ENCODE results near the gene GPR85.
"Not testable (repeated sequence)": the region's sequence is repeated elsewhere in the genome, so short reads cannot be mapped to it uniquely, and the experiment has no call there.

GPR85 gene, protein sequence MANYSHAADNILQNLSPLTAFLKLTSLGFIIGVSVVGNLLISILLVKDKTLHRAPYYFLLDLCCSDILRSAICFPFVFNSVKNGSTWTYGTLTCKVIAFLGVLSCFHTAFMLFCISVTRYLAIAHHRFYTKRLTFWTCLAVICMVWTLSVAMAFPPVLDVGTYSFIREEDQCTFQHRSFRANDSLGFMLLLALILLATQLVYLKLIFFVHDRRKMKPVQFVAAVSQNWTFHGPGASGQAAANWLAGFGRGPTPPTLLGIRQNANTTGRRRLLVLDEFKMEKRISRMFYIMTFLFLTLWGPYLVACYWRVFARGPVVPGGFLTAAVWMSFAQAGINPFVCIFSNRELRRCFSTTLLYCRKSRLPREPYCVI

DNA sequence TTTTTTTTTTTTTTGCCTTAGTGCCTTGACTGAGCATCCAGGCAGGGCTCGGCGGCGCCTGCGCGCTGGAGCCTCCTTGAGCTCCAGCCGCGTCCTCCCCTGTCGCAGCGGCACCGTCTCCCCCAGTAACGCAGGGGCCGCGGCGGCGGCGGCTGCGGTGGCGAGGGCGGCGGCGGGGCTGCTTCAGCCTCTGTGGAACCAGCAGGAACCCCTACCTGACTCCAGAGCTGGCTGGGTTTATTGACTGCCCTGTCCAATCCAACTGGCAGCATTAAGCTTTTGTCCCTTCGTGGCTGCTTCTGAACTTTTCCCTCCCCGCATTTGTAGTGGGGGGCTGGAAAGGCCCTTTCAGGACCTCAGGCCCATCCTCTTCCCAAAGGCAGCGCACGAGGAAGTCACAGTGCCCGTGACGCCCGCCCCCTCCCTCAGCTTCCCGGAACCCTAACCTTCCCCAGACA, at the start of gene GPR85:
Gene GPR85 (minus strand): TSS at position 397 of the 458 bp plus-strand sequence. CDS start 2,106 bp downstream, outside the sequence.
- in situ Hi-C loops (cut with HindIII; ENCODE audit: low sequenced_read_pairs): no loop called here

DNA sequence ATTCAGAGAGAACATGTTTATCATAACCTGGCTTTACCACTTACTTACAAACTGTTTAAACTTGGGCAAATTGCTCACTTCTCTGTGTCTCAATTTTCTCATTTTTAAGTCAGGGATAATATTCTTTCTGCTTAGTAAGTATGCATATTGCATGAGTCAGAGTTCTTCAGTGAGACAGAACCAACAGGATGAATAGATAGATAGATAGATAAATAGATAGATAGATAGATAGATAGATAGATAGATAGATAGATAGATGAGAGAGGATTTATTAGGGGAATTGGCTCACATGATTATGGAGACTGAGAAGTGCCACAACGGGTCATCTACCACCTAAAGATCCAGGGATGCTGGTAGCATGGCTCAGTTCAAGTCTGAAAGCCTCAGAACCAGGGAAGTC, 47.4 kb upstream of the GPR85 start:
- in situ Hi-C loops (cut with HindIII; ENCODE audit: low sequenced_read_pairs): no loop called here

DNA sequence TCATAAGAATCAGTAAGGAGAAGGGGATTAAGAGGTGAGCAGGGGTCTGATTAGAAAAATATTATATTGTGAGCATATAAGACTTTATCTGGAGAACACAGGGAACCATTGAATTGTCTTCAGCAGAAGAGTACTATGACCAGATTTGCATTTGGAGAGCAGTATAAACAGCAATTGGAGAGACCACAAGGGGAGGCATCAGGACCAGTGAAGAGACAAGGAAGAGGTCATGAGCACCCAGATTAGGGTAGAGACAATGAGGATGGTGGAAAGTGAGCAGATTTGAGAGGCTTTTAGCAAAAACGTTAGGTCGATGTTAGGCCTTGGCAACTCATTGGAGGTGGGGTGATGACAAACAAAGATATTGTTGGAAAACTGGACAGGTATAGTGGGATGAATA, 44.7 kb upstream of the GPR85 start:
- in situ Hi-C loops (cut with HindIII; ENCODE audit: low sequenced_read_pairs): no loop called here

DNA sequence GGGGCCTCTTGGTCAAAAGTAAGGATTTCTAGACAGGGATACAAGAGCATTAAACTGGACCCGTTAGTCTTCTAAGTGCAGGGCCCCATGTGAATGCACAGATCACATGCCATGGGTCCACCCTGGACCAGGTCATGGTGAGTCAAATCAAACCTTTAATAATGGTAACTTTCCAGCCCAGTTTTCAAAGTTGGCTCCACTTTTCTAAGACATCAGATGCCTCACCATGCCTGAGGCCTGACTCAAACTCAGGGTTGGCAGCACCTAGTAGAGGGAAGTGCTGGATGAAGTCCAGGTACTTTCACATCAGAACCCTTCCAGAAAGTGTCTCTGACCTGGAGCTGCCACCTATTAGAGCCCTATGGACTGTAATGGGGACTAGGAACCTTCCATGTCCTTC, 41.4 kb upstream of the GPR85 start:
- in situ Hi-C loops (cut with HindIII; ENCODE audit: low sequenced_read_pairs): no loop called here

DNA sequence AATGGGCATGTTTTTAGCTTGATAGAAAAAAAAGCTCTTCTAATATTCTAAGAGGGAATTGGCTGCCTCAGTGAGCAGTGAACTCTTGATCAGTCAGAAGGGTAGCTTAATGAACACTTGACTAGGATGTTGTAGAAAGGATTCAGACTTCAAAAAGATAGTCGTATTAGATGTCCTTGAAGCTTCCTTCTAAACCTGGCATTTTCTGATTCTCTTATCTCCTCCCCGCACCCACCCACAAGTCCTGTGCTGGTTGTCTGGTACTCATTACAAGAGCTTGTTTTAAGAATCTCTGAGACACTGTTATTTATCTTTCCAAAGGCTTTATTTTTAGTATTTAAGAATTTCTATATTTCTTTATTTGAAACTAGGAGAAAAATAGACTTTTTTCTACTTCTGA, 39.1 kb upstream of the GPR85 start:
- in situ Hi-C loops (cut with HindIII; ENCODE audit: low sequenced_read_pairs): no loop called here

DNA sequence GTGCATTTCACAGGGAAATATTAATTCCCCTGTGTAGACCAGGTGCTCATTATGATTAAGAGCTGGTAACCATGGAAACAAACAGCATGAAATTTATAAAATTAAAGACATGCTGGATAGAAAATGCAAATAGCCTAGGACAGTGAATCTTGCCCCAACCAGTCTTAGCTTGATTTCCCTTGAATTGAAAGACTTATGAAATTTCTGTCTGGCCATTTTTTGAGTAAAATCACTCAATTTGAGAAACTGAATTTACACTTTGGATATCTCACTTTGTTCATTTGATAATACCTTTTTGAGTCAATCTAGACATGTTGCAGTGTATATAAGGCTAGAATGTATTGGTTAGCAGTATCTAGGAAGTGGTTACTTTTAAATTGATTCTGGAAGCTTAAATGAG, 36.1 kb upstream of the GPR85 start:
- in situ Hi-C loops (cut with HindIII; ENCODE audit: low sequenced_read_pairs): no loop called here

DNA sequence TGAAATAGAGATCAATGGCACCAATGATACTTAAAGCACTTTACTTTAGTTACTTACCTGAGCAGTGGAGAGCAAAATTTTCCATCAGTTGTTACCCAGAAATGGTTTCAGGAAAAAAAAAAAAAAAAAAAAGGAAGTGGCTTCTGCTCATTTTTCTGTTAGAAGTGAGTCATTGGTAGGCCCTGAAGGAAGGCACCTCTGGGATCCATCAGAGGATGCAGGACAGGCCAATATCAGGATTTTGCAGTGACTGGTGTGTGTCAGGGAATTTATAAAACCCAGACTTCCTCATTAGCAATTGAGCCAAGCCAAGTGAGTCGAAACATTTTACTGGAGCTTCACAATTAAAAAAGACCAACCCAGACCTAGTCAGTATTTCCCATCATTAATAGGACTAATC, 34.0 kb upstream of the GPR85 start:
- in situ Hi-C loops (cut with HindIII; ENCODE audit: low sequenced_read_pairs): no loop called here

DNA sequence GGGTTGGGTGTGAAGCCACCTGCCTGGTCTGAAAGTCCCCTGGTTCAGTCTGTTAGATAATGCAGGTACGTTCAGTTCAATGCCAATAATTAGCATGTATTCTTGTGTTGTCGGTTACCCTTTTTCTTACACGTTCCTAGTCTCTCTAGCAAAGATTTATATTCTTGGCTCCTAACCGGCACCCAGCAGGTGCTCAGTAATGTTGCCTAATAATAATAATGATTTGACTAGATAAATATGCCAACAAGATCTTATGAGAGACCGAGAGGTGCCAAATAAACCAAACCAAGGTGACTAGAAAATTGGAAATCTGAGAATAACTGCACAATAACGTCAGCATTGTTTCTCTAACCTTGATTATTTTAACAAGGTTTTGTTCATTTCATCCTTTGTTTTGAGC, 32.8 kb upstream of the GPR85 start:
- in situ Hi-C loops (cut with HindIII; ENCODE audit: low sequenced_read_pairs): no loop called here

DNA sequence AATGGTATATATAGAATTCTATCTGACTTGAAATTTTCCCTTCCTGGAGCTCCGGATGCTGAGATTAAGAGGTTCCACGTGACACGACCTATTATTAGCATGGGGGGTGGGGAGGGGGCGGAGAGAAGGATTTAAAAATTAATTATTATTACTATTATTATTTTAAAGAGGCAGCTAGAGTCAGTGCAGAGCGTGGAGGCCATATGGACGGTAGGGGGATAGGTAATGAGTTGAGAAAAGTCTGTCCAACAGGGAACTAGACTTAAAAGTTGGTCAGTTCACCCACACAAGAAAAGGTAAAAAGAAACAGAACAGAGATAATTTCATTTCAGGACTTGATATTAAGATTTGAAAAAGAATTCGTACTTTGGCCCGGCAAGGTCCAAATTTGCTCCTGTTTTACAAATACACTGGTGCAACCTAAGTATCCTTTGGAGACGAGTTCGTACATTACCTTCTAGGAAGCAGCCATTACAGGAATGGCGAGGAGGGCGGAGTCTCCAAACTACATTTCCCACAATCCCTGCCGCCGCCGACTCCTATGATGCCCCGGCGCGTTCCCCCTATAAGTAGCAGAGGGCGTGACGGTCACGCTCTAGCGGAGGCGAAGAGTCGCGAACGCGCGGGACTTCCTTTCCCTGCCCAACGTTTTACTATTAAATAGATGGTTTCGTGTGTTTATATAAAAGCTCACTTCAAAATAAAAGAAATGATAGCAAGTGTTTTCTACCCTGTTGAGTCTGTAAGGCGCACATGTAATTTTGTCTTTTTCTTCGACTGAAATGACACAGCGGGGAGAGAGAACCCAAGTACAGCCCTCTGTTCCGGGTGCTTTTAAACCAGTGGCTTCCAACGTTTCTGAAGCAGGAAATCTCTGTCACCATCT, 31.7 kb upstream of the GPR85 start, which contains the start of gene SMIM30:
Gene SMIM30 (minus strand): TSS at position 481 of the 886 bp plus-strand sequence. CDS start 976 bp downstream, outside the sequence.
- in situ Hi-C loops (cut with HindIII; ENCODE audit: low sequenced_read_pairs): no loop called here

DNA sequence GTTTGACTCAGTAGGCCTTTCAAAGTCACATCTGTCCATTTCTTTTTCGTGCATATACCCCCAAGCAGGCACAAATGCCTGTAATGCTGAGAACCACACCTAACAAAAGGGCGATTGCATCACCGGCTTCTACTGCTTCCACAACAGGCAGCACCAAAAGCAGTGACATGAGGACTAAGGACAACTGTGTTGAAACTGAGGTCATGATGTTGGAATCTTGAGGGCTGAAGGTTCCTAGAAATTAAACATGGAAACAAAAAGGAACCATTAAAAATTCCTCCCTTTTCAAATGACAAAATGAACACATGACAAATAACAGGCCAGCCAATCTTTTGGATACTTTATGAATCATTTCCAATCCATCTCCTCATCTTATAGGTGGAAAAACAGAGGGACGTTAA, 30.7 kb upstream of the GPR85 start:
- in situ Hi-C loops (cut with HindIII; ENCODE audit: low sequenced_read_pairs): not testable (repeated sequence)

DNA sequence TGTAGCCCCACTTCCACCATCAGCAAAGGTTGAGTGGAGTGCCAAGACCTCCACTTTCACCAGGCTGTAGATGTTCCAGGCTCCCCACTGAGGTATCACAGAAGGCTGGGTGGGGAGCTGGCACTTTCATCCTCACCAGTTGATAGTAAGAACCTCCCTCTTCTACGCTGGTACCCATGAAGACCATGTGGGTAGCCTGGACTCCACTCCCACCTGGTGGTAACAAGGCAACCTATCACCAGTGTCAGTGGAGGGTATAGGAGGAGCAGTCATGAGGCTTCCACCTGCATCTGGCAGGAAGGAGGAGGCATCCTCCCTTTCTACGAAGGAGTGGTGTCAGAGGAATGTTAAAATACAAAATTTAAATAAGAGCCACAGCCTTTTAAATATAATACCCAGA, 27.3 kb upstream of the GPR85 start:
- in situ Hi-C loops (cut with HindIII; ENCODE audit: low sequenced_read_pairs): no loop called here

DNA sequence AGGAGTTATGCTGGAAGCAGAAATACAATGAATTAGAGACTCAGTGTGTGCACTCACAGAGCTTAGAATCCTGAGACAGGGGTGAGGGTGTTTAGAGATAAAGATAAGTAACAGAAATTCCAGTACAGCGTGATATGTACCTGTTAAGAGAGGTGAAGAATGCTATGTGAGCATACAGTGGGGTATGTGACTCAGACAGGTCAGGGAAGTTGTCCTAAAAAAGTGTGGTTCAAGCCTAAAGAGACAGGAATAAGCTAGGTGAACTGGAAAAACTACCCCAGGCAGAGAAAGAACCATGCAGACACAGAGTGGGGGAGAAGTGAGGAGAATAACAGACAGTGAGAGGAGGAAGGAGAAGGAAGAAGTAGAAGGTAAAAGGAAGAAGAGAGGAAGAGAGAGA, 23.1 kb upstream of the GPR85 start:
- in situ Hi-C loops (cut with HindIII; ENCODE audit: low sequenced_read_pairs): no loop called here

DNA sequence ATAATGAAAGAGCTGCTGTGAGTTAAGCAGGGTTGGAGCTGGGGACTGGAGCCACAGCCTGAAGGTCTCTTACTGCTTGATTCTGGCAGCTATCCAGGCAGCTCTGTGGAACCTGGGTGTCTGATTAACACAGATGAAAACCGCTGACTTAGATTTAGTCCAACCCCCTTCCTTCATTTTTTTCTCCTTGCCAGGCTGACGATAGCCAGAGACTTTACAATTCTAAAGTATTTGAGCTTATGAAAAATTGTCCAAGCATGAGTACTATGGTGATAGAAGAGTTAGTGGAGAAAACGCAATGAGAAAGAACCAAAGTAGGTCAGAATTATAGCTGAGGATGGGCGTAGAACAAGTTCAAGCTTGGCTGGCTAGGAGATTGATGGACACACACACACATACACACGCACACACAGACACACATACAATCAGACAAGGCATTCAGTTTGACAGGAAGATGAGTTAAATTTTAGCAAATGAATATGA, 13.5 kb upstream of the GPR85 start:
- in situ Hi-C loops (cut with HindIII; ENCODE audit: low sequenced_read_pairs): no loop called here

DNA sequence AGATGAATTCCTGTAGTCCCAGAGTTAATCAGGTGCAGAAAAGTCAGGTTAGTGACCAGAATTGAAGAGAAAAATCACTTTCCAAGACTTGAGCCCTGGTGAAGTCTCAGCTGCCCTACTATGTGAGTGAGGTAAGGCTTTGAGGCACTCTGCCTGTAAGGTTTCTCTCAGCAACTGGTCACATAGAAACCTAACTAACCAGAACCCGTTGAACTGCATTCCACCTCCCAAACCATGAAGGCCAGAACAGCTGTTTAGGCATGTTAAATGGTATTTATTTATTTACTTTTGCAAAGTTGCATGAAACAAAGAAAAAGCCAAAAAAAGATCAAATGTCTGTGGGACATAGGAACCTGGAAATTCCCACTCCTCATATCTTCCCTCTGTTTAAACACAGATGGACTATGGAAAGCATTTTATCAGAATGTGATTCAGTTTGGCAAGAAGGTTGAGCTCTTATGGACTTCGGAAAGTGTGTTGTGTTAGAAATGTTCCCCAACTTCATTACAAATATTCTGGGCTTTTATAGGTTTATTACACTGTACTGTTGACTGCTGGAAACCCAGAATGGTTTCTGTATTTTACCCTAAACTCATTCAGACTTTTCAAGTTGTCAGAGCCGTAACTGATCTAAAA, 12.8 kb upstream of the GPR85 start:
- in situ Hi-C loops (cut with HindIII; ENCODE audit: low sequenced_read_pairs): no loop called here

DNA sequence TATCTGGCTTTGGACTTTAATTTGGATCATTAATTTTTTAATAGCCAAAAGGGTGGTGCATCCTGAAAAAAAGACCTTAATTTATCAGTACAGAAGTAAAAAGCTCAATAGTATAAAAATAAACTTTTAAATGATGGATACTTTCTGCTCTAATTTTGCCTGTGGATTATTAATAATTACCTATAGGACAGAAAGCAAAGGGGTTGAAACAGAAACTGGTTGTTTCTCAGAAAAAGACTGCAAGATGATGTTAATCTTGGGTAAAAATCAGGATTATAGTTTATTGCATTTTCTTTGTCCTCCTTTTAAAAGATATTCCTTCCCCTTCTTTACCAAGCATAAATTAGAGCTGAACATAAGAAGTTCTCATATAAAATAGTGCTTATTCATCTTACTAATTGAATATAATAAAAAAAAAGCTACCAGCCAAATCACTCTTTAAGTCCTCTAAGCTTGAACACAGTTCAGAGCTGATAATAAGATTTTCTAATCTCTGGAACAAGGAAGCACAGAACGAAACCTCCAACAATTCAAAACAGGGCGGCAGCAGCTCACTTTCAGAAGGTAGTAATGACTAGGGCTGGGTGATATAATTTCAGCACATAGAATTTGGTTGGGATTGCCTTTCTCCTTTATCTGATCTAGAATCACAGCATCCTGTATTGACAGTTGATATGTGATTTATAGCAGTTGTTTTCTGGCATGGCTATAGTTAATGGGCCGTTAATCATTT, 8.1 kb upstream of the GPR85 start:
- in situ Hi-C loops (cut with HindIII; ENCODE audit: low sequenced_read_pairs): no loop called here

DNA sequence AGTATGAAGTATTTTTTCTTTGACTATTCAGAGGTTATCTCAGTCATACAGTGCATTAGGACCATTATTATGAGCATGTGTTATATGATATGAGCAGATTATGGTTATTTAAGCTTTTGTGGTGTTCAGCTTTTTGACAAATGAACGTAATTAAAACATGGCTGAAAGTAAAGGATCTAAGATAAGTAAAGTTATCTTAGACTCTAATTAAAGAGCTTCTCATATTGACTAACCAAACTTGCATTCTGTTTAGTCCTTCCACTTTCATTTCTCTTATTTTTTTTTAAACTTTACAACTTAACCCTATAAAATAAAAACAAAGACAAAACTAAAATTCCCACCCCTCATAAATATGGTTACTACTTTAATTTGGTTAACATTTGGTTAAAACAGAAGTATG, 6.9 kb upstream of the GPR85 start:
- in situ Hi-C loops (cut with HindIII; ENCODE audit: low sequenced_read_pairs): no loop called here

DNA sequence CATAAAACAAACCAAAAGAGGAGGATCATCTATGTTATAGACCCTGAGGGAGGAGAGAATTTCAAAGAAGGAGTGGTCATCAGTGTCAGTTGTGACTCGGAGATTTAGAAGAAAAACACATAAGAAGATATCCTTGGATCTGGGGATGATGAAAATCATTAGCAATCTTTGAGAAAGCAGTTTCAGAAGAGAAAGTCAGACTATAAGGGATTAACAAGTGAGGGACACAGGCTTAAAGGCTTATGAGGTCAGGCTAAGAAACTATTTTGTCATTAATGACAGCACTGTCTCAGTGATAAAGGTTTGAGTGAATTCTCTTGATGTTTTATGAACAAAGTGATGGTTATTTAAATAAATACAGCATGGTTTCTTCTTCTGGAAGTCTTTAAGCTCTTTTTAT, 6.1 kb upstream of the GPR85 start:
- in situ Hi-C loops (cut with HindIII; ENCODE audit: low sequenced_read_pairs): no loop called here

DNA sequence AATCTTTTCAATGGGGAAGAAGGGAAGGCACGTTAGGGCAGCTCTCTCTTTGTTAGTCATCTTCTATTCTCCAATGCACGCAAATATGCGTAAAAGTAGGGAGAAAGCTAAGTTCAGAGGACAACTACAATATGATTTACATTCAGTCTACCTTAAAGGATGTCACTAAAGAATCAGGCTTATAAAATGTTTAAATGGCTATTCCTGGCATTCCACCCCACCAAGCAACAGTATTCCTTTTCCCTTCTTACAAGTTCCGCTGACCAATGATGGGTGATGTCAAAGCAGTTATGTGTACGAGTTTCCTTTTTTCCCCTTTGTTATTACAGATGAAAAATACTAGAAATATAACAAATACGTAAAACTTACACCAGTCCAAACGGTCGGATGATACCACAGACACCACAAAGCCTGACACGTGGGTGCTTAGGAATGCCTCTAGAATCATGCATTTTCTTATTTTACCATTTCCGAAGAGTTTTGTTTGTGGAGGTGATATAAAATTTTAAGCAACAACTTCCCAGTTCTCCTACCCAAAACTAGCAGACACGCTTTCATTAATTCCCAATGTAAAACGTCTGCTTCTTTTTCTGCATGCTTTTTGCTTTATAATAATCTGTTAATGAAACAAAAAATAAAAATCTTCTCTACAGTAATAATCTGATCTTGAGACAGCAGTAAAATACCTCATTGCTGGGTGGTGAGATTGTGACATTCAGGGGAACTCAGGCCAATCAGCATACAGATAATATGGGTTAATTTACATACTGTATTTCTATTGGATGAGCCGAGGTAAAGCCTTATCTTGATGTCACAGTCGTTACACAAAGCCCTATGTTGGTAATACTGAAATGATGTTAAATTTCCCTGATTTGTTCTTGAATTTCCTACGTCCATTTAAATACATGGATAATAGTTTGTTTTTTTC, 708 bp upstream of the GPR85 start:
- in situ Hi-C loops (cut with HindIII; ENCODE audit: low sequenced_read_pairs): no loop called here

DNA sequence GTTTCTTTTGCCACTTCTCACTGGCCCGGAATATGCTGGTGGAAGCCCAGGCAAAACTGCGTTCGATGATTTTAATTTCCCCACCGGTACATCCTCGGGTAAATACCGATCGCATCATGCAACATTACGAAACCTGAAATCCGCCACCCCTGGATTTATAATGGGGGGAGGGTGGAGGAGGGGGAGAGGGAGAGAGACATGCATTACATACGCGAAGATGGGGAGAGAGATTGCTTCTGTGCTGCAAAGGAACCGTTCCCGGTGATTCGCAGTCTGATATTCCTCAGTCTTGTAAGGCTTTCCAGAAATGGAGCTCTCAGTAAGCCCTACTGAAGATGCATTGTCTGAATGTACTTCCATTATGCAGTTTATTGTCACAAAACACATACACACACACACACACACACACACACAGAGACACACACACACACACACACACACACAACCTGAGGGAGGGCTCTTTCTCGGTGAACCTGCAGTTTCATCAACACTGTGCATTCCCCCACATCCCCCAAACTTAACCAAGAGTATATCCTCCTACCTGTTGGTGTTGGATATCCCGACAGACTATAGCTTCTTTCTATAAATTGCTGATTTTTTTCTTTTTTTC, 741 bp downstream of the GPR85 start:
- in situ Hi-C loops (cut with HindIII; ENCODE audit: low sequenced_read_pairs): no loop called here

All from endothelial cell of hepatic sinusoid (primary cell).